HG03520 (cell line): Measurements from ENCODE around the gene ATP9A.
"Not testable (repeated sequence)": the region's sequence is repeated elsewhere in the genome, so short reads cannot be mapped to it uniquely, and the experiment has no call there.

Experiments used
- ATAC-seq: cut with Tn5 transposase; IDR thresholded peaks from one replicate; pipeline ENCODE4 v1.9.1; 2021; ENCODE audit warnings: mild to moderate bottlenecking, moderate library complexity; ENCODE audit not compliant: unreplicated experiment

ATP9A gene

GRCh38 chr20:51792960-51793359 lies 24.8 kb upstream of the ATP9A start:
- ATAC-seq = no peak

GRCh38 chr20:51791626-51792025 lies 23.4 kb upstream of the ATP9A start:
- ATAC-seq = no peak

- no peak for ATAC-seq
Measured at GRCh38 chr20:51790256-51790655, 22.1 kb upstream of the ATP9A start.

GRCh38 chr20:51789434-51789833 lies 21.2 kb upstream of the ATP9A start:
- ATAC-seq = no peak

- ATAC-seq = no peak
Measured at GRCh38 chr20:51788822-51789221, 20.6 kb upstream of the ATP9A start.

- no peak for ATAC-seq
Measured at GRCh38 chr20:51784299-51784698, 16.1 kb upstream of the ATP9A start.

GRCh38 chr20:51778229-51778759 lies 10.1 kb upstream of the ATP9A start:
- not testable (repeated sequence) for ATAC-seq

- ATAC-seq = no peak
Measured at GRCh38 chr20:51775241-51775640, 7.1 kb upstream of the ATP9A start.

- no peak for ATAC-seq
Measured at GRCh38 chr20:51772236-51772635, 4.0 kb upstream of the ATP9A start.

- no peak for ATAC-seq
Measured at GRCh38 chr20:51769976-51770615, 1.9 kb upstream of the ATP9A start.

- ATAC-seq = no peak
Measured at GRCh38 chr20:51768759-51769517, 748 bp upstream of the ATP9A start.

GRCh38 chr20:51766994-51767866 lies 960 bp downstream of the ATP9A start:
- no peak for ATAC-seq

- ATAC-seq = not testable (repeated sequence)
Measured at GRCh38 chr20:51765381-51765780, 2.8 kb downstream of the ATP9A start.

GRCh38 chr20:51763965-51764602 lies 4.1 kb downstream of the ATP9A start:
- ATAC-seq = no peak

GRCh38 chr20:51760905-51761546 lies 7.2 kb downstream of the ATP9A start:
- ATAC-seq = no peak

GRCh38 chr20:51759769-51760510 lies 8.2 kb downstream of the ATP9A start:
- no peak for ATAC-seq

- ATAC-seq = no peak
Measured at GRCh38 chr20:51758978-51759544, 9.1 kb downstream of the ATP9A start.

GRCh38 chr20:51757226-51757625 lies 11.0 kb downstream of the ATP9A start:
- ATAC-seq = no peak

- ATAC-seq = no peak
Measured at GRCh38 chr20:51756653-51757052, 11.5 kb downstream of the ATP9A start.
